GM19455 (cell line): ENCODE results near the gene RABEPK.
"Not testable (repeated sequence)": the region's sequence is repeated elsewhere in the genome, so short reads cannot be mapped to it uniquely, and the experiment has no call there.

Experiments
- ATAC-seq: cut with Tn5 transposase; IDR thresholded peaks from one replicate; pipeline ENCODE4 v1.9.1; 2021; ENCODE audit not compliant: unreplicated experiment

The RABEPK gene

DNA sequence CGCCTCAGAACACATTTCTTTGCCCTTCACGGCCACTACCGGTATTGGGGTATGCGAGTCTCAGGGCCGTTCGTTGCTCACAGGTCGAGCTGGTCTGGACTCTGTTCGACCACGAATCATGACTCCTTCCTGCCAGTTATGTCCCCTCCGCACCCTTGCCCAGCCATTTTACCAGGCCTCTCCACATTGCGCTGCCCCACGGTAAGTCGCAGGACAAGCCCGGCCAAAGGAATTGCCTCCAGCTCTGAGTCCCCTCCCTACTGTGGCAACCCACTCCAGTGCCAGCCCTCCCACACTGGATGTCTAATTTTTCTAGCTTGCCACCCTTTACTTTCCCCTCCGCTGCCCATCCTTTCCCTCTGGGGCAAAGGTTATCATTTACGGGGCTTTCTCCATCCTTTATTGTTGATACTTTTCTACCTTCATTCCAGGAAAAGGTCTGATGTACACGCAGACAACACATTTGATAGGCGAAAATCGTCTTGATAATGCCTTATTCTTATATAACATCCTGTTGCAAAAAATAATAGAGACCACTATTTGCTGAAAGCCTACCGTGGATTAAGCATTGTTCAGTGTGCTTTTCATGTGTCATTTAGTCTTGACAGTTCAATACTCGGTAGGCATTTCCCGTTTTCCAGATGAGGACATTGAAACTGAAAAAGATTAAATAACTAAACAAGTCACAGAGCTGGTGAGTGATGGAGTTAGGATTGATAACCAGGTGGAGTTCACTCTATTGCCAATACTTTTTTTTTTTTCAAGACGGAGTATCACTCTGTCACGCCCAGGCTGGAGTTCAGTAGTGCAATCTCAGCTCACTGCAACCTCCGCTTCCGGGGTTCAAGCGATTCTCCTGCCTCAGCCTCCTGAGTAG is 41.8 kb downstream of the RABEPK start:
- peak; percentile 17 for ATAC-seq

DNA sequence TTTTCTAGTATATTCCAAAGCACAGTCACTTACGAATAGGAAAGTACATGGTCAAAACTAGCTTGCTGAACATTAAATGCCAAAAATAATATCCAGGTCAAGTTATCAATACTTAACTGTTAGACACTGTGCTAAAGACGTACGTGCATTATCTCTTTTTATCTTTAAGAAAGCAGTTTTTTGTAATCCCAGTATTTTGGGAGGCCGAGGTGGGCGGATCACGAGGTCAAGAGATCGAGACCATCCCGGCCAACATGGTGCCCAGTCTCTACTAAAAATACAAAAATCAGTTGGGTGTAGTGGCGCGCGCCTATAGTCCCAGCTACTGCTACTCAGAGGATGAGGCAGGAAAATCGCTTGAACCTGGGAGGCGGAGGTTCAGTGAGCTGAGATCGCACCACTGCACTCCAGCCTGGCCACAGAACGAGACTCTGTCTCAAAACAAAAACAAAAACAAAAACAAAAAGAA is 43.5 kb downstream of the RABEPK start:
- no peak for ATAC-seq

GRCh38 chr9:125246261-125246667 is 45.9 kb downstream of the RABEPK start:
- ATAC-seq = no peak

DNA sequence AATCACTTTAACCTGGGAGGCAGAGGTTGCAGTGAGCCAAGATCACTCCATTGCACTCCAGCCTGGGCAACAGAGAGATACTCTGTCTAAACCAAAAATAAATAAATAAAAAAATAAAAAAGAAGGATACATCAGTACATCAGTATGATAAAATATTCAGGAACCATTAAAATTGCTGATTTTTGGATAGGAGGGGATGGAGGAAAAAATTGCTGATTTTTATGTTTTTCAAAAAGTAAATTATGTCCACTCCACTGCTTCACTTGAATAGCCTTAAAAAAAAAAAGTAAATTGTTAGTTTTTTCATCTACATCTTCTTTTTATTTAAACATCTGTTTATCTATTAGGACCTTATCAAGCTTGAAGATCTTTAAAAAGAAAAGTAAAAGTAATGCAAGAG is 53.9 kb downstream of the RABEPK start:
- no peak for ATAC-seq

- no peak for ATAC-seq
Observed at GRCh38 chr9:125255781-125256391, 55.5 kb downstream of the RABEPK start.

GRCh38 chr9:125258160-125258785 is 57.9 kb downstream of the RABEPK start:
- no peak for ATAC-seq

GRCh38 chr9:125258832-125259534 is 58.6 kb downstream of the RABEPK start:
- ATAC-seq = no peak

DNA sequence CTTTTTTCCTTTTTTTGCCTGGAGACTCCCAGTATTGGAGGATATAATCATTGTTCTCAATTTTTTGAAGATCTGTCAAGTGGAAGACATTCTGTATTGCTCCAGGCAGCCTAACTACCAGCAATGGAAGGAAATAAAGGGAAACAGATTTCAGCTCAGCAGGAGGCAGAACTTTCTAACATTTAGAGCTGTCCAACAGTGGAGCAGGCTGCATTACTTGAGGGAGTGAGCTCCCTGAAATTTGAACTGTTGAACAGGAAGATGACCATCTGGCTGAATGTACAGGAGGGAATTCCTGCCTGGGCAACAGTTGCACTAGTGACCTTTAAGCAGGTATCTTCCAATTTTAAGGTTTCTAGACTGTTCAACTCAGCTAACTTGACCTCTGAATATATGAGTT is 60.2 kb downstream of the RABEPK start:
- no peak for ATAC-seq

DNA sequence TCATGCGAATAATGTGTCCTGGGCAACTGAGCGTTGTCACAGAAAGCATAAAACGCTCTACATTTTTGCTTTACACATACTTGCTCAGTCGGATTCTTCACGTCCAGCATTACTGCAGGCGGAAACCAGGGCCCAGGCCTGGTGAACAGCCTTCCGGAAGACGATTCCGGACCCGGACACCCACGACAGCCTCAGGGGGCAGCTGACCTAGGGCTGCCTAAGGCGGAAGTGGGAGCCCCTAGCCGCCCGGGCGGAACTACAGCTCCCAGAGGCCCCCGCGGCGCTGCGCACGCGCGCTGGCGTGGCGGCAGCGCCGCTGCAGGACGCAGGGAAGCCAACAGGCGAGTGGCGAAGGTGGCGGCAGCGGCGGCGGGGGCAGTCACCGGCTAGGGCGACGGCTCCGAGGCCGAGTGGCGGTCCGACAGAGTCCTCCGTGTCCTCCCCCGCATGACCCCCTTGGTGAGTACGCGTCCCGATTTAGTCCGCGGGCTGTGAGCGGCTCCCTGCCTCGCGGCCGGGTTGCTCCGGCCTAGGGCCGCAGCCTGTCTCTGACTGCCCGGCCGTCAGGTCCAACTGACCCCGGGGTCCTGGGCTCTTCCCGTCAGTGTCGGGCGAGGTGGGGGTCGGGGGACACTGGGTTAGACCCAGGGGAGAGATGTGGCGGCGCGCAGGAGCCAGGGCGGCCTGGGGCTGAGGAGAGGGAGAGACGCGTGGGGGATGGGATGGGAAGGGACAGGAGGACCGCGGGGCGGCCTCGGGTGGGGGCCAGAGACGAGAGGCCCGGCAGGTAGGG is 61.4 kb downstream of the RABEPK start, which contains the start of gene GAPVD1:
TSS of gene GAPVD1 (plus strand) at position 326 of the 793 bp plus-strand sequence. CDS start 37,096 bp downstream, outside the sequence.
- ATAC-seq = peak; percentile 86

DNA sequence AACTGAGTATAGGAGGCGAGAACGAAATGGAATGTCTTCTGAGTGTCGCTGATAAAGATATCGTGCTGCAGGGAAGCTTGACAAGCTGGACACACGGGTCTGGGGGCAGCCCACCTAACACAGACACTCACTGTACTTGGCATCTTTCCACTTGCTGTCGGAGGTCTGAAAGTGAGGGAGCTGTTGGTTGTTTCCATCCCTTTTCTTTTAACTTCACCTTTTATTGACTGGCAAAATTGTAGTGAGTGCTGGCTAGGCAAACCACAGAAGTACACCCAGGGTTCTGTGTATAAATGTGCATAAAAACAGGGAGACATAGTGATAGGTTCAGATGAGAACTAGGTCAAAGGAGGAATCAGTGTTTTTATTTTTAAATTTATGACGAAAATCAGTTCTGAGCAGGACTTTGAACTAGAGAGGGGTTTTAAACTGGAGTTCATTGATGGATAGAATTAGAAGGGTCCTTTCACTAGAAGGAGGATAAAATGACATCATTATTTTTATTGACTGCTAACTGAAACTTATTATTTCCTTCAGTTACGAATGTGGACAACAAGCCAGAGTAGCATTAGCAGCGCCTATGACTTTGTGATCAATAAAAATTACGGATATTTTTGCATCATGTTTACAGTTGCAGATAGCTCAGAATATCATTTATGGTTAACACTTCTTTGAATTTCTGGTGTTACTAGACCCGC is 62.1 kb downstream of the RABEPK start:
- peak; percentile 5 for ATAC-seq

DNA sequence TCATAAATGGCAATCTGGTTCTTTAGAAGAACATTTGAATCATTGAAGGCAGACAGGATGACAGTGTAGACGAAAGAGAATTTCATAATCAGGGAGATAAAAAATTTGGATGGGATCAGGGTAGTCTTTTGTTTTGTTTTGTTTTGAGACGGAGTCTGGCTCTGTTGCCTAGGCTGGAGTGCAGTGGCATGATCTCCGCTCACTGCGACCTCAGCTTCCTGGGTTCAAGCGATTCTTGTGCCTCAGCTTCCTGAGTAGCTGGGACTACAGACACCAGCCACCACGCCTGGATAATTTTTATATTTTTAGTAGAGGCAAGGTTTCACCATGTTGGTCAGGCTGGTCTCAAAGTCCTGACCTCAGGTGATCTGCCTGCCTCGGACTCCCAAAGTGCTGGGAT is 63.7 kb downstream of the RABEPK start:
- ATAC-seq = not testable (repeated sequence)

DNA sequence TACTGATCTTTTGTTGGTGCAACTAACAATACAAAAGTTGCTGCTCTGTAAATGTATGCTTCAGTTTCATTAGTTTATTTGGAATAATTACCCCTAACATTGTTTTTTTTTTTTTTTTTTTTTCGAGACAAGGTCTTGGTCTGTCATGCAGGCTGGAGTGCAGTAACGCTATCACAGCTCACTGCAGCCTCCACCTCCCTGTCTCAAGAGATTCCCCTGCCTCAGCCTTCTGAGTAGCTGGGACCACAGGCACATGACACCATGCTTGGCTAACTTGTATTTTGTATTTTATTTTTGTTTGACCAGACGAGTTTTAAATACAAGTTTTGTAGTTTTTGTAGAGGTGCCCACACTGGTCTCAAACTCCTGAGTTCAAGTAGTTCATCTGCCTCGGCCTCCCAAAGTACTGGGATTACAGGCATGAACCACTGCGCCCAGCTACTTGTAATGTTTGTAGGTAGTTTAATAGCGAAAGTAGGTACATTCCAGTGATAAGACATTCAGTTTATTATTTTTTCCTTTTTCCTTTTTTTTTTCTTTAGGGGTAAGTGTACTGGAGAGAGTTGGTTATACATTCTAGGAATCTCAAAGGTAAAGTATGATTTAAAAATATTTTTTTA is 68.2 kb downstream of the RABEPK start:
- ATAC-seq = no peak

GRCh38 chr9:125269014-125269397 is 68.7 kb downstream of the RABEPK start:
- ATAC-seq = no peak

DNA sequence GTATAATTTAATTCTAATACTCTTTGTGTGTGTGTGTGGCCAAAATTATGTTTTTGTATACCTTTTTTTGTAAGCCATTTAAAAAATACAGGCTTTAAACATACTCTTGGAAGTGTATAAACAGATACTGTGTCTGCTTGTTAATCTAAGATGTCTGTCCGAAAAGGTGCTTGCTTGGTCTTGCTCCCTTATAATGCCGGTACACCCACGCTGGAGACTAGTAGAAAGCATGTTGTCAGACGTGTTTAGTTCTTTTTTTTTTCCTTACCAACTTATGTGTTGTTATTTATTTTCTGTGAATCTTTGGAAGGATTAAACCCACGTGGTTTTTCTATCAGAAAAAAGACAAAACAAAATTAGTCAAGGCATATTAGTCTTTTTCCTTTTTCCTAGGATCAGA is 70.7 kb downstream of the RABEPK start:
- no peak for ATAC-seq

GRCh38 chr9:125272697-125273096 is 72.4 kb downstream of the RABEPK start:
- no peak for ATAC-seq

DNA sequence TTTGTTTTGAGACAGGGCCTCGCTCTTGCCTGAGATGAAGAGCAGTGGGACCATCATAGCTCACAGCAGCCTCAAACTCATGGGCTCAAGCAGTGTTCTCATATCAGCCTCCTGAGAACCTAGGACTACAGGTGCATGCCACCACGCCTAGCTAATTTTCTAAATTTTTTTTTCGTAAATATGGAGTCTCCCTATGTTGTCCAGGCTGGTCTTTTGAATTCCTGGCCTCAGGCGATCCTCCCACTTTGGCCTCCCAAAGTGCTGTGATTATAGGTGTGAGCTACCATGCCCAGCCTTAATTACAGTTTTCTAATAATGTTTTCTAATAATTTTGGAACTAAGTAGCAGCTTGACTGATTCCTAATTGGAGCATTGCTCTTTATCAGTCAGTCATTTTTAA is 76.4 kb downstream of the RABEPK start:
- no peak for ATAC-seq

DNA sequence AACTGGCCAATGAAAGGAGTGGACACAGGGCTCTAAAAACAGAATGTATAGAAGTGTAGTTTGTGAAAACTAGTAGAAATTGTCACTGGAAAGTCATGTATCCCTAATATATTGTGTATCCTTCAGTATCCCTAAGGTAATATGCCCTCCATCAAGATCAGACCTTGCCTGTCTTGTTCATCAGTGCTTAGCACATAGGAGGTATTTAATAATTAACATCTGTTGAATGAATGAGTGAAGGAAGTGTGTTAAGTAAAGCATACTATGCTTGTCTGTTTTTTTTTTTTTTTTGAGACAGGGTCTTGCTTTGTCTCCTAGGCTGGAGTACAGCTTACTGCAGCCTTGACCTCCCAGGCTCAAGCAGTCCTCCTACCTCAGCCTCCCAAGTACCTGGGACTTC is 77.1 kb downstream of the RABEPK start:
- no peak for ATAC-seq

GRCh38 chr9:125280945-125281344 is 80.6 kb downstream of the RABEPK start:
- ATAC-seq = no peak
